ENCODE data around the gene EBF3.

GRCh38 chr10:129816656-129817045 is 147.4 kb downstream of the EBF3 start:
- TF ChIP-seq CTCF (IDR thresholded peaks at IDR 0.05), result no peak
- TF ChIP-seq POLR2A (IDR thresholded peaks at IDR 0.05), result no peak
